ENCODE data around the gene SLC22A23. TPM values are rescaled to one million over a fixed set of nuclear protein-coding genes. Genes with fewer than 3 reads are reported as not detected.

SLC22A23 gene
- total RNA-seq, 3 donors from 2014 or later, result 61.5 to 160 (median 74.7) TPM

- H3K4me3 ChIP-seq, result no peak overlapping the region
- no peak for TF ChIP-seq CTCF (IDR thresholded peaks at IDR 0.05)
- ATAC-seq, result no peak
- no peaks in the 10 kb centered on the region for H3K36me3 ChIP-seq (ENCODE audit: low read depth)
- H3K9me3 ChIP-seq, result no peaks in the 10 kb centered on the region
- no peak for DNase-seq
- H3K4me1 ChIP-seq (ENCODE audit: low read depth), result peaks cover 9% of the 10 kb centered on the region
- intact Hi-C loops (cut with DNase I, micrococcal nuclease), result no loop called here
Measured at GRCh38 chr6:3412779-3413500, 43.9 kb downstream of the SLC22A23 start.

GRCh38 chr6:3411967-3412778, 44.7 kb downstream of the SLC22A23 start:
- H3K36me3 ChIP-seq (ENCODE audit: low read depth), result no peaks in the 10 kb centered on the region
- H3K9me3 ChIP-seq, result no peaks in the 10 kb centered on the region
- TF ChIP-seq CTCF (IDR thresholded peaks at IDR 0.05), result no peak
- H3K4me3 ChIP-seq, result no peak overlapping the region
- ATAC-seq (no peak), DNase-seq (no peak)
- intact Hi-C loops (cut with DNase I, micrococcal nuclease), result no loop called here
- H3K4me1 ChIP-seq (ENCODE audit: low read depth), result peaks cover 13% of the 10 kb centered on the region

GRCh38 chr6:3410385-3411360, 46.2 kb downstream of the SLC22A23 start:
- no peak for TF ChIP-seq CTCF (IDR thresholded peaks at IDR 0.05)
- ATAC-seq (peak; percentile 79), DNase-seq (peak; percentile 58 to 90 (median 67))
- peaks cover 25% of the 10 kb centered on the region for H3K4me1 ChIP-seq (ENCODE audit: low read depth)
- H3K9me3 ChIP-seq, result no peaks in the 10 kb centered on the region
- H3K36me3 ChIP-seq (ENCODE audit: low read depth), result no peaks in the 10 kb centered on the region
- intact Hi-C loops (cut with DNase I, micrococcal nuclease), result no loop called here
- H3K4me3 ChIP-seq, result no peak overlapping the region

GRCh38 chr6:3409699-3410384, 47.0 kb downstream of the SLC22A23 start:
- Histone ChIP-seq H3K36me3 (ENCODE audit: low read depth) (no peaks in the 10 kb centered on the region), H3K4me1 (ENCODE audit: low read depth) (peaks cover 32% of the 10 kb centered on the region), H3K9me3 (no peaks in the 10 kb centered on the region), H3K4me3 (no peak overlapping the region)
- ATAC-seq, result peak; percentile 71
- DNase-seq, result peak; percentile 74 to 88 (median 76)
- no peak for TF ChIP-seq CTCF (IDR thresholded peaks at IDR 0.05)
- intact Hi-C loops (cut with DNase I, micrococcal nuclease), result no loop called here

GRCh38 chr6:3408665-3409064, 48.2 kb downstream of the SLC22A23 start:
- Histone ChIP-seq H3K36me3 (ENCODE audit: low read depth) (no peaks in the 10 kb centered on the region), H3K4me3 (no peak overlapping the region), H3K9me3 (no peaks in the 10 kb centered on the region), H3K4me1 (ENCODE audit: low read depth) (peaks cover 38% of the 10 kb centered on the region)
- no peak for TF ChIP-seq CTCF (IDR thresholded peaks at IDR 0.05)
- intact Hi-C loops (cut with DNase I, micrococcal nuclease), result no loop called here
- DNase-seq (peak in 1 of 3 donors; percentile 56), ATAC-seq (no peak)

All from mucosa of descending colon (tissue), 3 donors.